Measurements from ENCODE around the gene UNC5B.

DNA sequence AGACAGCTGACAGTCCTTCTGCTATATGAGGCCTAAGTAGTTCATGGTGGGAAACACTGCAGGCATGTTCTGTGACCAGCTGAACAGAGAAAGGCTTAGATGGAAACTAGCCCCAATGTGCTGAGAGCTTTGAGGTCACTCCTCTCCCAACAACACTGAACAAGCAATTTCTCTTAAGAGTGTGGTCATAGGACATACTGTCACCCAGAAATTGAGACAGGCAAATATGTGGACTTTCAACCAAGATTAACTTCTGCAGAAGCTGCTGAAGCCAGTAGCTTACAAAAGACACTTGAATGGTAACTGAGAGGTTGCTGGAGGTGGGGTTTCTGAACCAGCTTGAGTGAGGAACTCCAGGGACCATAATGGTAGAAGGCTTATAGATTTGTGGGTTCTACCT, 38.9 kb upstream of the UNC5B start:
- no peak for TF ChIP-seq CTCF (IDR thresholded peaks at IDR 0.05)
- TF ChIP-seq POLR2A (IDR thresholded peaks at IDR 0.05): no peak
